NK-92 (cell line): ENCODE measurements around the gene SP5.
"Not testable (repeated sequence)": the region's sequence is repeated elsewhere in the genome, so short reads cannot be mapped to it uniquely, and the experiment has no call there.

Experiments
- DNase-seq: peaks from one replicate; lab custom pipeline; 2025; ENCODE audit not compliant: unreplicated experiment; lab: John Stamatoyannopoulos, UW

The SP5 gene

DNA sequence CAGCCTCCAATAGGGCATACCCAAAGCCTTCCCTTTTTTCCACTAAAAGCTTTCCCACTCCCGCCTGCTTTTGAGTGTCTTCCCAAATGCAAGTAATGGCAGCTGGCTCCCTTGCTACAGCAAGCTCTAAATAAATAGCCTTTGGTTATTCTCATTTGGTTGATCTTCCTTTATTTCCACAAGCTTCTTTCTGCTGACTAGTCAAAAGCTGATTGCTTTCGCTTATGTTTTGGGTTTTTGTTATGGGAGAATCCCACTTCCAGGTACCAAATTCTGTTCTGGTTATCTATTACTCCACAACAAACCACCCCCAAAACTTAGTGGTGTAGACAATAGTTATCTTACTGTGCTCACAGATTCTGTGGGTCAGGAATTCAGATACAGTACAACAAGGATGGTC is 22.3 kb downstream of the SP5 start:
- no peak for DNase-seq

DNA sequence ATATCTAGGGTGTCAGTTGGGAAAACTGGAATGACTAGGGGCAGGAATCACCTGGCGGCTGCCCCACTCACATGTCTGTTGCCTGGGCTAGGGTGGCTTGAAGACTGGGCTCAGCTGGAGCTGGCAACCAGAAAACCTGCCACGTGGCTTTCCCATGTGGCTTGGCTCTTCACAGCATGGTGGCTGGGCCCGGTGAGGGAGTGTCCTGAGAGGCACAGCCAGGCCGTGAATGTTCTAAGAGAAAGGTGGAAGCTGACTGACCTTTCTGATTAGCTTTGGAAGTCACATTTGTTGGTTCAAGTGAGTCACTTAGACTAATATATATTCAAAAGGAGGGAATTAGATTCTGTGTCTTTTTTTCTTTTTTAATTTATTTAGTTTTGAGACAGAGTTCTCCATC is 22.7 kb downstream of the SP5 start:
- no peak for DNase-seq

DNA sequence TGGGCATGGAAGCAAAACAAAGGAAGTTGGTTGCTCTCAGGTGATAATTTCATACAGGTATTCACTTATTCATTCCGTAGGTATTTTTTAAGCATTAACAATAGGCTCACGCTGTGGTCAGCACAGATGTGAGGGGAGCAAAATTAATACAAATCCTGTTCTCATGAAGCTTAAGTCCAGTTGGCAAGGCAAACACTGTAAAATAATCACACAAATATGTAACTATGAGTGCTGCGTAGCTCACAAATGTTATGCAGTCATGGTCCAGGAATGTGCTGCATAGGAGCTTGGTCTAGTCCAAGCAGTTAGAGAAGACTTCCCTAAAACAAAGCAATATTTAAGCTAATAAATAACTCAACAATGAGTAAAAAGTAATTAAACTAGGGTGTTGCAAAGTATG is 23.9 kb downstream of the SP5 start:
- DNase-seq, result no peak

DNA sequence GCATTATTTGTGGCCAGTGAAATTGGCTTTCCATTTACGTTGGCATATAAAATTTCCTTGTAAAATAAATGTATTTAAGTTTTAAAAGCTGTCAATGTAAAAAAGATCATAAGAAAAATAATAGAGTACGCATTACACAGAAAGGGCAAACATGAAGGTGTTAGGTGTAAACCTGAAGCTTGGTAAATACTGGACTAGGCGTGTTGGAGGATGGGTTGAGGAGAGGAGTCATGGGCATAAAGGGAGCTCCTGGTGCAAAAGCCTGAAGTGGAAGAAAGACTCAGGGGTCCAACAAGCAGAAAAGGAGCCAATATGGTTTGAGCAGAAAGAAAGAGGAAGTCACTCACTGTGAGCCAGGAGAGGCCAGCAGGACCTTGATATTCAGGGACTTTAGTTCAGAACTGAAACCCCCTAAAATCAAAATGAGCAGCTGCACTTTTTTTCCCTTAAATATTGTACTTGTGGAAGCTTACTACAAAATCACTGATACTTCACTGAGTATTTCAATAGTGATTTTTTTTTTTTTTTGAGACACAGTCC is 24.4 kb downstream of the SP5 start:
- no peak for DNase-seq

DNA sequence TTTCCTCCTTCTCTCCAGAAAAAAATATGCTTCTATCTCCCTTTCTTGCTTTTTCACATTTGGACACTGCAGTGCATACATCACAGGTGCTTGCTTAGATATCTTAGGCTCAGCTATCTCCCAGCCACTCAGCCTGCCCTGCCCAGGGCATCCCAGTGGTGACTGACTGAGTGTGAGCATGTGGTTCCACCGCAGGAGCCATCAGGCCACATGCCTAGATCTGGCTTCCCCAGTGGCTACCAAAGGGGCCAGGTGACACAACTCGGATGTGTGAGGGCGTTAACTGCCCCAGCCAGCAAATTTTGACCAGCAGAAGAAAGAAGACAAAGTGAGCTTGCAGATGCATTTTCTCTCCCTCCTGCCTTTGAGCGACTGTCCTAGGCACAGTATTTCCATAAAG is 25.5 kb downstream of the SP5 start:
- DNase-seq, result no peak

DNA sequence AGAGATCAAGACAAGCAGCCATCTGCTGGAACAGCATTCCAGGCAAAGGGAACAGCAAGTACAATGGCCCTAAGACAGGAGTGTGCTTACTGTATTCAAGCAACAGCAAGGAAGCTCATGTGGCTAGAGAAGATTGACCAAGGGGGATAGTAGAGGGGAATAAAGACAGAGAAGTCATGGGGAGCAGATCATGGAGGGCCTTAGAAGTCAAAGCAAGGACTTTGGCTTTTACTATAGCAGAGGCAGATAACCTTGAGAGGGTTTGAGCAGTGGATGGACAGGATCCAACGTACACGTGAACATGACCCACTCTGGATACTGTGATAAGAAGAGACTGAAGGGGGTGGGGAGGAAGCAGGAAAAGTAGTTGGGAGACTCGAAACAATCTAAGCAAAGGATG is 26.9 kb downstream of the SP5 start:
- DNase-seq, result no peak

DNA sequence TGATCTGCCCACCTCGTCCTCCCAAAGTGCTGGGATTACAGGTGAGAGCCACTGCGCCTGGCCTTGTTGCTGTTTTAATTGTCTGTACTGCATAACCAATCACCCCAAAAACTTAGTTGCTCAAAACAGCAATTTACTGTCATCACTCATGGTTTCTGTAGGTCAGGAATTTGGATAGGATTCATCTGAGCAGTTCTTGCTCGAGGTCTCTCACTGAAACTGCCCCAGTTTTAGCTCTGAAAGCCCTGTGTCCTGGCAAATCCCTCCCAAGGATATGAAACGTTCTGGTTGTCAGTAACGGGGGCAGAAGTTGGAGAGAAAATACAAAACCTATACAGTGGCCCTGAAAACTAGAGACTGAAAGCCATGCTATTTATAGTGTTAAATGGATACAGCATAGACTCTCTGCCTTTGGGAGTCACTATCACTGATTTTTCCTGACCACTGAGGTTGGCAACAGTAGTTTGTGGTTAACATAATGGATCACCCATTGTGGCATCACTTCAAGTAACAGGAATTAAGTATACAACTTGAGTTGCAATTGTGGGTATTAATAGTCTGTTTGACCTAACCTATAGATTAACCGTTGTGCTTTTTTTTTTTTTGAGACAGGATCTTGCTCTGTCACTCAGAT is 27.9 kb downstream of the SP5 start:
- no peak for DNase-seq

DNA sequence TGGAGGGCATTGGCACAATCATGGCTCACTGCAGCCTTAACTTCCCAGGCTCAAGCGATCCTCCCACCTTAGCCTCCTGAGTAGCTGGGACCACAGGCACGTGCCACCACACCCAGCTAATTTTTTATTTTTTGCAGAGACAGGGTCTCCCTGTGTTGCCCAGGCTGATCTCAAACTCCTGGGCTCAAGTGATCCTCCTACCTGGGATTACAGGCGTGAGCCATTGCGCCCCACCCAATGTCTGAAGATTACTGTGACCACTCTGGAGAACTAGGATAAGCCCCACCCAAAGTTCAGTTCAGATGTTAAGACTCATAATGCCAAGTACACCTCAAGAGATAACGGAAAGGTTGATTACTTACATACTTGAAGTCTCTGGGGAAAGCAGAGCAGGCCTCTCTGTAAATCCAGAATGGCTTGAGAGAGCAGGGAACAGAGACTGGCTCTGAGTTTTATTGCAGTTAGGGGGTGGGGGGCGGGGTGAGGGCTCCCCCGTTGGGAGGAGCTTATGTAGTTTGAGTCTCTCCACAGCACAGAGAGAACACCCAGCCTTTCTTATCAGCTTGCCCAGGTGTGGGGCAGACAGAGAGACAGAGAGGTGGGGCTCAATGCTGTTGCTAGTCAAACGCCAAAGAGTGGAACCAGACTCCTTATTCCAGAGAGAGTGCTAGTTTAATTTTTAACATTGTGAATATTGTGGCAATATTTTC is 28.5 kb downstream of the SP5 start:
- no peak for DNase-seq

DNA sequence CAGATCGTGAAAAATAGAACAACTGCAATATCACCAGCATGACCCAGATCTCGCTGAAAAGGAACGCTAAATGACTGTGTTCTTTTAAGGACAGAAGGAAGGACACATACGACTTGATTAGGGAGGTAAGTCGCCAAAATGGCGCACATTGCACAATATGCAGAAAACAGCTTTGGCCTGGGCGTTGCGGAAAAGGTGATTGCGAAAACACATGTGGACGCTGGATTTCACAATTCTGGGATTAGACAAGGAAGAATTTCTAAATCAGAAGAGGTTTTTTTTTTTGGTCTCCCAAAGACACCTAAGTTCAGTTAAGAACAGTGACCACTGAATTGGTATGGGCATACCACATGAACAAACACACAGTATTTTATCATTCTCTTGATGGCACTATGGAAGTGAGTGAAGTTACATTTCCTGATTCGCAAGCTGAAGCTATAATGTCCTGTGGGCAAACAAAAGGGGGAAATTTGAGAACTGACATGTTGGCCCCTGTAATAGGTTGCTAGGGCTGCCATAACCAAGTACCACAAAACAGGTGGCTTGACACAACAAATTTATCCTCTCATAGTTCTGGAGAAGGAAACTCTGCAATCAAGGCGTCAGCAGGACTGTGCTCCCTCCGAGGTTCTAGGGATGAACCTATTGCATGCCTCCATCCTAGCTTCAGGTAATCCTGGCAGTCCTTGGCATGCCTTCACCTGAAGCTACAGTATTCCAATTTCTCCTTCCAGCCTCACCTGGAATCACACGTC is 29.3 kb downstream of the SP5 start:
- no peak for DNase-seq

DNA sequence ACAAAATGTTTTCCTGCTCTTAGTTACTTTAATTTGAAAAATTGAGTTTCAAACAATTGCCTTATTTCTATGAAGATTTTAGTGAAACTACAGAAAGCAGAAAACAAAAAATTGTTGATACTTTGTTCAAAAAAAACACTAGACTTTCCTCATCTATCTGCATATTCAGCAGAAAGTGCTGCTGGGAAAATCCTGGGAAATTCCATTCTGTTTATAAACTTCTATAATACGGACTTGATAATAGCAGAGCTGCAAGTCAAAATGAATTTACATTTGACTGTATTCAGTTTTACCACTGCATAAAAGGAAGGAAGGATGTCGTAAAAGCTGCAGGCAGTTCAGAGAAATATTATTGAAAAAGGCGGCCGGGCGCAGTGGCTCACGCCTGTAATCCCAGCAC is 30.2 kb downstream of the SP5 start:
- DNase-seq, result no peak

DNA sequence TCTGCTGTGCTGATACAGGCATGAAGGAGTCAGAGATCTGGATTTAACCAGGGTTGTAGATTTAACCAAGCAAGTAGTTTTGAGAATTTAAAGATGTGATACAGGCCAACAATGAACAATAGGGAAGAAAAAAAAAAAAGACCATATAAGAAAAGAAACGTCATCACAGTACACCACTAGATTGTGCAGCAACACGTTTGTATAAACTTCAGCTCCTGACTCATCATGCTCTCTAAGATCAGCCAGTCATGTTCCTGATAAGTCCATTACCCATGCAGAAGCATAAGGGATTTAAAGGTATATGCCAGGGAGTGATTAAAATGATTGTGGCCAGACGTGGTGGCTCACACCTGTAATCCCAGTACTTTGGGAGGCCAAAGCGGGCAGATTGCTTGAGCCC is 32.8 kb downstream of the SP5 start:
- no peak for DNase-seq

DNA sequence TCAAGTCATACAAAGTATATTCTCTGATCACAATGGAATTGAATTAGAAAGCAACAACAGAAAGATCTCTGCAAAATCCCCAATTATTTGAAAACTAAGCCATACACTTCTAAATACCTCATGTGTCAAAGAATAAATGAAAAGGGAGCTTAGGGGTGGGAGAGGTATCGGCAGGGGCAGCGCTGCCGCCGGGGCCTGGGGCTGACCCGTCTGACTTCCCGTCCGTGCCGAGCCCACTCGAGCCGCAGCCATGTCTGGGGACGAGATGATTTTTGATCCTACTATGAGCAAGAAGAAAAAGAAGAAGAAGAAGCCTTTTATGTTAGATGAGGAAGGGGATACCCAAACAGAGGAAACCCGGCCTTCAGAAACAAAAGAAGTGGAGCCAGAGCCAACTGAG is 36.4 kb downstream of the SP5 start:
- not testable (repeated sequence) for DNase-seq

DNA sequence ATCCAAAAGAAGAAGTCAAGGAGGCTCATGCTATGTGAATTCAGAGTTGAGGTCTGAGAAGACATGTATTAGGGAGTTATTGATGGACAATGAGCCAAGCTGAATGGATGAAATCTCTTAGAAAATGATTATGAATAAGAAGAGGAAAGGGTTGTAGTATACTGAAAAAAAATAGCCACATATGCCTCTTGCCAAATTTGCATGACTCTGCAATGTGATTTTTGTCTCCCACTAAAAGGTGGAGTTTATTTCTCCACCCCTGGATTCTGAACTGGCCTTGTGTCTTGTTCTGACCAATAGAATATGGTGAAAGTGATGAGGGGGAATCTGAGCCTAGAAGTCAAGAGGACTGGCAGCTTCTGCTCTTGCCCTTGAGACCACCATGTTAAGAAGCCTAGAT is 46.4 kb downstream of the SP5 start:
- no peak for DNase-seq

DNA sequence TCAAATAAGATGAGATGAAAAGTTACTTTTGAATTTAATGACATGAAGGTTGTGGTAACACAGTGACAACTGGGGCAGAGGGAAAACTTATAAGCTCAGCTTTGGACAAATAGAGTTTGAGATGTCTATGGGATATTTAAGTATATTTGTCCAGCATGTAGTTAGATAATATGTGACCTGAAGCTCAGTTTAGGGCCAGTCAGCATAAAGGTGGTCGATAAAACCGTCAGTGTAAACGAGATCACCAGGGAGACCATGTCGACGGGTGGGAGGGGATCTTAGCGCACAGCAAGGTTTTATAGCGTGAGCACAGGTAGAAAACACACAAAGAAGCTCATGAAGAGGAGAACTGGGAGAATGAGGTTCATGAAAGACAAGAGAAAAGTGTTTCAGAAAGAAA is 47.6 kb downstream of the SP5 start:
- DNase-seq, result no peak

DNA sequence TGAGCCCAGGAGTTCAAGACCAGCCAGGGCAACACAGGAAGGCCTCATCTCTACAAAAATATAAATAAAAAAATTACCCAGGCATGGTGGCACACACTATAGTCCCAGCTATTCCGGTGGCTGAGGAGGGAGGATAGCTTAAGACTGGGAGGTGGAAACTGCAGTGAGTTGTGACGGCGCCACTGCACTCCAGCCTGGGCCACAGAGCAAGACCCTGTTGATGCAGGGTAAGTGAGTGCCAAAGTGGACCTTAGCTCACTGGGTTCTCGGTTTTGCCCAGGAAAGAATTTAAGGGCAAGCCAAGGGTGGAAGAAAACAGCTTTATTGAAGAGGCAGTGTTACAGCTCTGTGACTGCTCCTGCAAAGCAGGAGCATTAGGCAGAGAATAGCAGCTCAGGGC is 48.1 kb downstream of the SP5 start:
- DNase-seq, result no peak

DNA sequence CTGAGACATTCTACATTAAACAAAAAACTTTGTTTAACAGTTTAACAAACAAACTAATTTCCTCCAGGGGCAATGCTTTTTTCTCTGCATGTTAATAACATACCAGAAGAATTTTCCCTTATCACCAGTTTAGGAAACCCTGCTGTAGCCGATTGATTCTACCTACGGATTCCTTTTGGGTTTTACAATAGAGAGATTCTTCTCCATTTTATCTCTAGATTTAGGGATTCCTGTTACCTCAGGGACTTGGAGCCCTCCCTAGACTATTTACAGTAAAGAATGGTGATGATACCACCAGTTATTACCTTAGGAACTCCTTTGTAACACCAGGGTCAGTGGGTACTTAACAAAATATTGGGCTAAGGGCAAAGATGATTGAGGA is 49.7 kb downstream of the SP5 start:
- no peak for DNase-seq

DNA sequence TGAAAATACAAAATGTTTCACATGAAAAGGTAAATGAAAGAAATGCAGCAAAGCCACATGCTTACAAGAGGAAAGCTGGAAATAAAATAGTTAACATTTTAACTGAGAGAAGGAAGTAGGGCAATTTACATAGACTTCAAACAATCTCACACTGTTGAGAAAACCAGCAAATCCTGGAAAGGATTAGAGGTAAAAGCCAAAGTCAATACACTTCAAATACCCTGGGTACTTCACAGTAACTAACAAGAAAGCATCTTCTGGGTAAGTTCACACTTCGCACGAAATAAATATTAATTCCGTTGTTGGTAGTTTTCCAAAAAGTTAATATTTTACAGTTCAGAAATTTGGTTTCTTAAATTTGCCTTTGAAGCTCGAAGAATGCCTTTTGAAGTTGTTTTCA is 51.6 kb downstream of the SP5 start:
- DNase-seq, result no peak
